Activated T-cell treated with anti-CD3 and anti-CD28 coated beads, Interleukin-2, amount 50 U/mL, for 4 hours (primary cell): Measurements from ENCODE around the gene AXIN2. TPM values are rescaled to one million over a fixed set of nuclear protein-coding genes. Genes with fewer than 3 reads are reported as not detected.

Source experiments
- ATAC-seq, 2 donors: fragments of 200-7000 bp; cut with Tn5 transposase; one replicate each; pipeline ENCODE4 v1.10.0; 2021
- DNase-seq: peaks from one replicate; pipeline ENCODE4 v3.0.0-alpha.2; 2020
- H3K27me3 Mint-ChIP-seq: one replicate; pipeline ENCODE4 v1.8.0; 2021; ENCODE audit warnings: low read depth, mixed read lengths
- H3K36me3 Mint-ChIP-seq: one replicate; pipeline ENCODE4 v1.8.0; 2022; ENCODE audit warnings: mixed read lengths; ENCODE audit not compliant: insufficient read depth
- H3K4me1 Mint-ChIP-seq: one replicate; pipeline ENCODE4 v1.8.0; 2021; ENCODE audit warnings: low read depth, mixed read lengths
- H3K4me3 Mint-ChIP-seq: one replicate; pipeline ENCODE4 v1.8.0; 2021; ENCODE audit warnings: mild to moderate bottlenecking, moderate library complexity, mixed read lengths
- H3K9me3 Mint-ChIP-seq: one replicate; pipeline ENCODE4 v1.8.0; 2021; ENCODE audit warnings: mixed read lengths
- total RNA-seq, 3 donors: library from RNA; stranded (reverse); gene quantifications; one replicate each; pipeline ENCODE4 v1.2.1, GENCODE V29; 2021

The AXIN2 gene
- total RNA-seq, 3 donors from 2014 or later: 8.4 to 13.4 (median 11.9) TPM

- Mint-ChIP-seq H3K9me3 (no peaks in the 10 kb centered on the region), H3K36me3 (peaks cover 23% of the 10 kb centered on the region), H3K4me1 (peaks cover 45% of the 10 kb centered on the region), H3K4me3 (peak overlapping the region; percentile 13), H3K27me3 (no peaks in the 10 kb centered on the region)
- DNase-seq (no peak), ATAC-seq (peak; percentile 51 to 57)
Measured at GRCh38 chr17:65553009-65553645, 8.3 kb downstream of the AXIN2 start.

- H3K9me3 Mint-ChIP-seq: no peaks in the 10 kb centered on the region
- H3K4me3 Mint-ChIP-seq: no peak overlapping the region
- ATAC-seq (no peak), DNase-seq (no peak)
- H3K36me3 Mint-ChIP-seq: peaks cover 30% of the 10 kb centered on the region
- no peaks in the 10 kb centered on the region for H3K27me3 Mint-ChIP-seq
- peaks cover 53% of the 10 kb centered on the region for H3K4me1 Mint-ChIP-seq
Measured at GRCh38 chr17:65552214-65552613, 9.2 kb downstream of the AXIN2 start.

GRCh38 chr17:65551267-65552040 lies 10.0 kb downstream of the AXIN2 start:
- no peaks in the 10 kb centered on the region for H3K27me3 Mint-ChIP-seq
- no peaks in the 10 kb centered on the region for H3K9me3 Mint-ChIP-seq
- H3K4me1 Mint-ChIP-seq: peaks cover 60% of the 10 kb centered on the region
- ATAC-seq (no peak), DNase-seq (no peak)
- H3K36me3 Mint-ChIP-seq: peaks cover 30% of the 10 kb centered on the region
- H3K4me3 Mint-ChIP-seq: no peak overlapping the region

GRCh38 chr17:65550758-65551157 lies 10.7 kb downstream of the AXIN2 start:
- Mint-ChIP-seq H3K4me3 (no peak overlapping the region), H3K27me3 (no peaks in the 10 kb centered on the region), H3K4me1 (peaks cover 64% of the 10 kb centered on the region), H3K9me3 (no peaks in the 10 kb centered on the region), H3K36me3 (peaks cover 30% of the 10 kb centered on the region)
- ATAC-seq: no peak
- no peak for DNase-seq

- H3K4me3 Mint-ChIP-seq: no peak overlapping the region
- no peak for ATAC-seq
- H3K4me1 Mint-ChIP-seq: peaks cover 64% of the 10 kb centered on the region
- peaks cover 30% of the 10 kb centered on the region for H3K36me3 Mint-ChIP-seq
- no peaks in the 10 kb centered on the region for H3K9me3 Mint-ChIP-seq
- no peak for DNase-seq
- H3K27me3 Mint-ChIP-seq: no peaks in the 10 kb centered on the region
Measured at GRCh38 chr17:65550075-65550662, 11.3 kb downstream of the AXIN2 start.

- peaks cover 30% of the 10 kb centered on the region for H3K36me3 Mint-ChIP-seq
- no peak for ATAC-seq
- no peak for DNase-seq
- H3K4me3 Mint-ChIP-seq: no peak overlapping the region
- H3K4me1 Mint-ChIP-seq: peaks cover 66% of the 10 kb centered on the region
- no peaks in the 10 kb centered on the region for H3K9me3 Mint-ChIP-seq
- no peaks in the 10 kb centered on the region for H3K27me3 Mint-ChIP-seq
Measured at GRCh38 chr17:65548269-65548969, 13.0 kb downstream of the AXIN2 start.

GRCh38 chr17:65547253-65547670 lies 14.2 kb downstream of the AXIN2 start:
- Mint-ChIP-seq H3K27me3 (no peaks in the 10 kb centered on the region), H3K4me1 (peaks cover 58% of the 10 kb centered on the region), H3K4me3 (no peak overlapping the region), H3K36me3 (peaks cover 30% of the 10 kb centered on the region), H3K9me3 (no peaks in the 10 kb centered on the region)
- ATAC-seq (no peak), DNase-seq (no peak)

- Mint-ChIP-seq H3K4me3 (no peak overlapping the region), H3K36me3 (peaks cover 28% of the 10 kb centered on the region), H3K9me3 (no peaks in the 10 kb centered on the region), H3K4me1 (peaks cover 51% of the 10 kb centered on the region), H3K27me3 (no peaks in the 10 kb centered on the region)
- no peak for ATAC-seq
- DNase-seq: no peak
Measured at GRCh38 chr17:65546579-65546978, 14.9 kb downstream of the AXIN2 start.

GRCh38 chr17:65545705-65546523 lies 15.5 kb downstream of the AXIN2 start:
- ATAC-seq (no peak), DNase-seq (no peak)
- H3K4me1 Mint-ChIP-seq: peaks cover 50% of the 10 kb centered on the region
- H3K4me3 Mint-ChIP-seq: no peak overlapping the region
- no peaks in the 10 kb centered on the region for H3K9me3 Mint-ChIP-seq
- peaks cover 30% of the 10 kb centered on the region for H3K36me3 Mint-ChIP-seq
- H3K27me3 Mint-ChIP-seq: no peaks in the 10 kb centered on the region

GRCh38 chr17:65544672-65545071 lies 16.8 kb downstream of the AXIN2 start:
- Mint-ChIP-seq H3K9me3 (no peaks in the 10 kb centered on the region), H3K4me1 (peaks cover 49% of the 10 kb centered on the region), H3K36me3 (peaks cover 29% of the 10 kb centered on the region), H3K27me3 (no peaks in the 10 kb centered on the region), H3K4me3 (no peak overlapping the region)
- ATAC-seq (no peak), DNase-seq (no peak)

GRCh38 chr17:65542610-65543009 lies 18.8 kb downstream of the AXIN2 start:
- no peaks in the 10 kb centered on the region for H3K27me3 Mint-ChIP-seq
- ATAC-seq (no peak), DNase-seq (no peak)
- H3K36me3 Mint-ChIP-seq: peaks cover 13% of the 10 kb centered on the region
- peaks cover 44% of the 10 kb centered on the region for H3K4me1 Mint-ChIP-seq
- no peaks in the 10 kb centered on the region for H3K9me3 Mint-ChIP-seq
- H3K4me3 Mint-ChIP-seq: no peak overlapping the region

- H3K27me3 Mint-ChIP-seq: no peaks in the 10 kb centered on the region
- H3K9me3 Mint-ChIP-seq: no peaks in the 10 kb centered on the region
- peaks cover 9% of the 10 kb centered on the region for H3K36me3 Mint-ChIP-seq
- H3K4me3 Mint-ChIP-seq: no peak overlapping the region
- DNase-seq: no peak
- ATAC-seq: no peak
- peaks cover 39% of the 10 kb centered on the region for H3K4me1 Mint-ChIP-seq
Measured at GRCh38 chr17:65542067-65542466, 19.4 kb downstream of the AXIN2 start.

- peaks cover 9% of the 10 kb centered on the region for H3K36me3 Mint-ChIP-seq
- no peaks in the 10 kb centered on the region for H3K9me3 Mint-ChIP-seq
- DNase-seq: no peak
- H3K4me1 Mint-ChIP-seq: peaks cover 32% of the 10 kb centered on the region
- H3K27me3 Mint-ChIP-seq: no peaks in the 10 kb centered on the region
- H3K4me3 Mint-ChIP-seq: no peak overlapping the region
- ATAC-seq: no peak
Measured at GRCh38 chr17:65541453-65541852, 20.0 kb downstream of the AXIN2 start.
